K562 (cell line): ENCODE measurements around the gene RC3H2. TPM values are rescaled to one million over a fixed set of nuclear protein-coding genes. Genes with fewer than 3 reads are reported as not detected.

Experiments used
- CGGBP1 ChIP-seq: fragments of 250-450 bp; sonication (Bioruptor Pico); IDR thresholded peaks from 2 replicates; pipeline ENCODE4 v1.9.0; 2021; ENCODE audit warnings: mild to moderate bottlenecking
- GTF2F1 ChIP-seq: IDR thresholded peaks from 2 replicates; pipeline ENCODE4 v1.6.1; 2011; ENCODE audit warnings: low read depth, low read length, improper control_type of control experiment
- IFI16 ChIP-seq: fragments of 250-450 bp; sonication (Bioruptor Pico); IDR thresholded peaks from 2 replicates; pipeline ENCODE4 v2.1.2; 2022; ENCODE audit warnings: mild to moderate bottlenecking, inconsistent platforms
- NFYB ChIP-seq: IDR thresholded peaks from 2 replicates; pipeline ENCODE4 v1.6.1; 2011; ENCODE audit warnings: mild to moderate bottlenecking, moderate library complexity; ENCODE audit not compliant: insufficient read length; ENCODE audit errors: extremely low read depth
- POU5F1 ChIP-seq: fragments of 150-350 bp; IDR thresholded peaks from 2 replicates; pipeline ENCODE4 v1.6.1; 2014; ENCODE audit warnings: borderline replicate concordance, low read length, low read depth, mild to moderate bottlenecking; ENCODE audit not compliant: partially characterized antibody
- SFPQ ChIP-seq: fragments of 200-400 bp; formaldehyde crosslinking; IDR thresholded peaks from 2 replicates; pipeline ENCODE4 v1.6.1; 2017; ENCODE audit warnings: mild to moderate bottlenecking, low read depth, low read length, moderate library complexity
- SMAD4 ChIP-seq: fragments of 250-450 bp; sonication (Bioruptor Pico); conservative IDR thresholded peaks from 2 replicates; pipeline ENCODE4 v1.8.0; 2021; ENCODE audit warnings: inconsistent platforms, mild to moderate bottlenecking, moderate library complexity
- TAL1 ChIP-seq: fragments of 450-650 bp; IDR thresholded peaks from 2 replicates; pipeline ENCODE4 v1.6.1; 2016; ENCODE audit warnings: mild to moderate bottlenecking
- TCF15 ChIP-seq: fragments of 250-450 bp; sonication (Bioruptor Pico); IDR thresholded peaks from 2 replicates; pipeline ENCODE4 v1.8.0; 2022; ENCODE audit warnings: moderate library complexity, mild to moderate bottlenecking, inconsistent platforms
- TCF7L2 ChIP-seq: fragments of 150-350 bp; IDR thresholded peaks from 2 replicates; pipeline ENCODE4 v1.6.1; 2016; ENCODE audit warnings: low read depth, mild to moderate bottlenecking, low read length, moderate library complexity
- USF1 ChIP-seq: sonication (generic); formaldehyde crosslinking; IDR thresholded peaks from 2 replicates; pipeline ENCODE4 v1.9.0; 2022; ENCODE audit warnings: mild to moderate bottlenecking, missing genetic modification reagents
- polyA plus RNA-seq, 8 experiments: library from polyadenylated mRNA; depleted of rRNA in 4 of 8; stranded (reverse) in 5 of 8; unstranded in 3 of 8; fragments of >200 nt; fragmentation: Nextera tagmentation in 2 of 8; fragmentation: Illumina TruSeq in 1 of 8; extraction: Ambion mirVana in 2 of 8; extraction: Trizol in 1 of 8; gene quantifications; 2 replicates each; pipeline versions ENCODE4 v1.2.1 to v1.2.3, GENCODE V29; 2011 to 2014; ENCODE audit warnings: inconsistent platforms in 1 of 8, missing spikeins in 1 of 8
- total RNA-seq, 7 experiments: library from RNA; depleted of rRNA in 6 of 7; stranded (reverse); fragments of >200 nt in 6 of 7; fragmentation: Illumina TruSeq in 2 of 7; extraction: Trizol in 2 of 7; gene quantifications; 2 replicates each; pipeline versions ENCODE4 v1.2.1 to v1.2.3, GENCODE V29; 2011 to 2021; ENCODE audit warnings: low replicate concordance in 1 of 7
- TF ChIP-seq, protein P1 (sequence below): sonication (generic); formaldehyde crosslinking; IDR thresholded peaks from 2 replicates; pipeline ENCODE4 v1.8.0; 2023; ENCODE audit warnings: mild to moderate bottlenecking, missing genetic modification reagents
- TF ChIP-seq, protein P2 (sequence below): fragments of 250-450 bp; sonication (Bioruptor Pico); IDR thresholded peaks from 2 replicates; pipeline ENCODE4 v1.8.0; 2021; ENCODE audit warnings: mild to moderate bottlenecking, moderate library complexity
- TF ChIP-seq, protein P3 (sequence below): sonication (generic); formaldehyde crosslinking; IDR thresholded peaks from 2 replicates; pipeline ENCODE4 v1.8.1; 2023; ENCODE audit warnings: missing genetic modification reagents, mild to moderate bottlenecking, borderline replicate concordance

Gene RC3H2
- total and polyA plus RNA-seq, 9 of the 15 experiments (the other 6 are each of a cell fraction or from before 2014, with no cell fraction given), result 5.6 to 35.4 (median 18.6) TPM

DNA sequence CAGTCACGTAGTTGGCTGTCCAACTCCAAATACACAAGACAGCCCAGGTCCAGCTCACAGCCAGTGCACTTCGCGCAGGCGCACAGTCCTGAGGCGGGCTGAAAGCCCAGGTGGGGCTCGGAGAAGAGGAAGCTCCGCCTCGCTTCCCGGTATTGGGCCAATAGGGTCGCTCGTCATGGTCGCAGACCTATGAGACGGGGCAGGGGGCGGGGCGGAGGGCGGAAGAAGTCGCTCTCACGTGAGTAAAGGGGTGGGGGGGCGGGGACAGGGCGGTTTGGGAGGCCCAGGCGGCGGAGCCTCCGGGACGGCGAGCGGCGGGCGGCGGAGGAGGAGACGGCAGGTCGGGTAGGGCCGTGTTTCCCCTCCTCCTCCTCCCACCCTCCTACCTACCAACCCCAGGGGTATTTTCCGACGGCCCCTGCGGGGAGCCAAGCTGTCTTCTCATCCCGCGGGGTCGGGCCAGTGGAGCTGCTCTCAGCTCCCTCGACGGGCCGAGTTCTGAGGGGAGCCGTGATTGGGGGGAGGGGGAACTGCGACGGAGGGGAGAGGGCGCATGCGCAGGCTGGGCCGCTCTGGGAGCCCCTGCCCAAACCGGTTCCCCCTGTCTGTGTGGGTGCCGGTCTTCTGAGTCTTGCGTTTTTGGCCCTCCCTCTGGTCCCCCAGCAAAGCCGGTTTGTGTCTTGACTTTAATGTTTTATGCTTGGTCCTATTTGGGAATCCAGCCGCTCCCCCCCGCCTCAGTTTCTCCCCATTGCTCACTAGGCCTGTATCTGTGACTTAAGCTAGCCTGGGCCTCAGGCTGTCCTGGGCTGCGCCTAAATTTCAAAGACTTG, 35.8 kb upstream of the RC3H2 start, which contains the start of gene RABGAP1 (continued):
- TF ChIP-seq, protein P1, sequence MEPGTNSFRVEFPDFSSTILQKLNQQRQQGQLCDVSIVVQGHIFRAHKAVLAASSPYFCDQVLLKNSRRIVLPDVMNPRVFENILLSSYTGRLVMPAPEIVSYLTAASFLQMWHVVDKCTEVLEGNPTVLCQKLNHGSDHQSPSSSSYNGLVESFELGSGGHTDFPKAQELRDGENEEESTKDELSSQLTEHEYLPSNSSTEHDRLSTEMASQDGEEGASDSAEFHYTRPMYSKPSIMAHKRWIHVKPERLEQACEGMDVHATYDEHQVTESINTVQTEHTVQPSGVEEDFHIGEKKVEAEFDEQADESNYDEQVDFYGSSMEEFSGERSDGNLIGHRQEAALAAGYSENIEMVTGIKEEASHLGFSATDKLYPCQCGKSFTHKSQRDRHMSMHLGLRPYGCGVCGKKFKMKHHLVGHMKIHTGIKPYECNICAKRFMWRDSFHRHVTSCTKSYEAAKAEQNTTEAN (CRISPR knock-in tag), result no peak
- peak; percentile 39 for TF ChIP-seq NFYB
- TF ChIP-seq GTF2F1, result no peak; the same call in 1 of the 2 replicates
- TF ChIP-seq CGGBP1 (CRISPR knock-in tag), result no peak
- TF ChIP-seq, protein P2, sequence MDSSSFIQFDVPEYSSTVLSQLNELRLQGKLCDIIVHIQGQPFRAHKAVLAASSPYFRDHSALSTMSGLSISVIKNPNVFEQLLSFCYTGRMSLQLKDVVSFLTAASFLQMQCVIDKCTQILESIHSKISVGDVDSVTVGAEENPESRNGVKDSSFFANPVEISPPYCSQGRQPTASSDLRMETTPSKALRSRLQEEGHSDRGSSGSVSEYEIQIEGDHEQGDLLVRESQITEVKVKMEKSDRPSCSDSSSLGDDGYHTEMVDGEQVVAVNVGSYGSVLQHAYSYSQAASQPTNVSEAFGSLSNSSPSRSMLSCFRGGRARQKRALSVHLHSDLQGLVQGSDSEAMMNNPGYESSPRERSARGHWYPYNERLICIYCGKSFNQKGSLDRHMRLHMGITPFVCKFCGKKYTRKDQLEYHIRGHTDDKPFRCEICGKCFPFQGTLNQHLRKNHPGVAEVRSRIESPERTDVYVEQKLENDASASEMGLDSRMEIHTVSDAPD, result no peak
- TF ChIP-seq POU5F1, result no peak
- TF ChIP-seq IFI16 (CRISPR knock-in tag), result no peak
- TF ChIP-seq SMAD4 (CRISPR knock-in tag), result peak; percentile 61
- TF ChIP-seq SFPQ, result no peak
- TF ChIP-seq TCF15, result no peak
- no peak for TF ChIP-seq TCF7L2
- TF ChIP-seq, protein P3, sequence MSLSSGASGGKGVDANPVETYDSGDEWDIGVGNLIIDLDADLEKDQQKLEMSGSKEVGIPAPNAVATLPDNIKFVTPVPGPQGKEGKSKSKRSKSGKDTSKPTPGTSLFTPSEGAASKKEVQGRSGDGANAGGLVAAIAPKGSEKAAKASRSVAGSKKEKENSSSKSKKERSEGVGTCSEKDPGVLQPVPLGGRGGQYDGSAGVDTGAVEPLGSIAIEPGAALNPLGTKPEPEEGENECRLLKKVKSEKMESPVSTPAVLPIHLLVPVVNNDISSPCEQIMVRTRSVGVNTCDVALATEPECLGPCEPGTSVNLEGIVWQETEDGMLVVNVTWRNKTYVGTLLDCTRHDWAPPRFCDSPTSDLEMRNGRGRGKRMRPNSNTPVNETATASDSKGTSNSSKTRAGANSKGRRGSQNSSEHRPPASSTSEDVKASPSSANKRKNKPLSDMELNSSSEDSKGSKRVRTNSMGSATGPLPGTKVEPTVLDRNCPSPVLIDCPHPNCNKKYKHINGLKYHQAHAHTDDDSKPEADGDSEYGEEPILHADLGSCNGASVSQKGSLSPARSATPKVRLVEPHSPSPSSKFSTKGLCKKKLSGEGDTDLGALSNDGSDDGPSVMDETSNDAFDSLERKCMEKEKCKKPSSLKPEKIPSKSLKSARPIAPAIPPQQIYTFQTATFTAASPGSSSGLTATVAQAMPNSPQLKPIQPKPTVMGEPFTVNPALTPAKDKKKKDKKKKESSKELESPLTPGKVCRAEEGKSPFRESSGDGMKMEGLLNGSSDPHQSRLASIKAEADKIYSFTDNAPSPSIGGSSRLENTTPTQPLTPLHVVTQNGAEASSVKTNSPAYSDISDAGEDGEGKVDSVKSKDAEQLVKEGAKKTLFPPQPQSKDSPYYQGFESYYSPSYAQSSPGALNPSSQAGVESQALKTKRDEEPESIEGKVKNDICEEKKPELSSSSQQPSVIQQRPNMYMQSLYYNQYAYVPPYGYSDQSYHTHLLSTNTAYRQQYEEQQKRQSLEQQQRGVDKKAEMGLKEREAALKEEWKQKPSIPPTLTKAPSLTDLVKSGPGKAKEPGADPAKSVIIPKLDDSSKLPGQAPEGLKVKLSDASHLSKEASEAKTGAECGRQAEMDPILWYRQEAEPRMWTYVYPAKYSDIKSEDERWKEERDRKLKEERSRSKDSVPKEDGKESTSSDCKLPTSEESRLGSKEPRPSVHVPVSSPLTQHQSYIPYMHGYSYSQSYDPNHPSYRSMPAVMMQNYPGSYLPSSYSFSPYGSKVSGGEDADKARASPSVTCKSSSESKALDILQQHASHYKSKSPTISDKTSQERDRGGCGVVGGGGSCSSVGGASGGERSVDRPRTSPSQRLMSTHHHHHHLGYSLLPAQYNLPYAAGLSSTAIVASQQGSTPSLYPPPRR, result no peak
- peak; percentile 51 for TF ChIP-seq USF1 (CRISPR knock-in tag)
- TF ChIP-seq TAL1, result no peak
